ENCODE data around the gene LCNL1.
"Not testable (repeated sequence)": the region's sequence is repeated elsewhere in the genome, so short reads cannot be mapped to it uniquely, and the experiment has no call there.

LCNL1 gene

GRCh38 chr9:137026384-137026783 lies 43.6 kb downstream of the LCNL1 start:
- no peak for DNase-seq (ENCODE audit: low read depth)

GRCh38 chr9:137026828-137027227 lies 44.0 kb downstream of the LCNL1 start:
- no peak for DNase-seq (ENCODE audit: low read depth)

- DNase-seq (ENCODE audit: low read depth): no peak
These were observed 44.8 kb downstream of the LCNL1 start, which contains the start of gene ABCA2 for GRCh38 chr9:137027369-137028262. Gene ABCA2 (minus strand): TSS chr9:137028237. CDS start chr9:137028140, 97 bp downstream.

GRCh38 chr9:137028263-137029057 lies 45.7 kb downstream of the LCNL1 start:
- DNase-seq (ENCODE audit: low read depth): no peak

- DNase-seq (ENCODE audit: low read depth): no peak
These were observed 46.5 kb downstream of the LCNL1 start for GRCh38 chr9:137029058-137029936.

GRCh38 chr9:137030006-137030405 lies 47.2 kb downstream of the LCNL1 start:
- no peak for DNase-seq (ENCODE audit: low read depth)

GRCh38 chr9:137030538-137031527 lies 48.0 kb downstream of the LCNL1 start:
- no peak for DNase-seq (ENCODE audit: low read depth)

GRCh38 chr9:137031904-137032640 lies 49.3 kb downstream of the LCNL1 start, which contains the start of gene FUT7:
Gene FUT7 (minus strand): TSS chr9:137032088. CDS start chr9:137031991, 97 bp downstream.
- DNase-seq (ENCODE audit: low read depth): no peak

GRCh38 chr9:137032858-137033257 lies 50.1 kb downstream of the LCNL1 start:
- no peak for DNase-seq (ENCODE audit: low read depth)

GRCh38 chr9:137033481-137033880 lies 50.7 kb downstream of the LCNL1 start:
- DNase-seq (ENCODE audit: low read depth): not testable (repeated sequence)

- no peak for DNase-seq (ENCODE audit: low read depth)
These were observed 51.4 kb downstream of the LCNL1 start for GRCh38 chr9:137034039-137034708.

GRCh38 chr9:137034709-137035506 lies 52.1 kb downstream of the LCNL1 start:
- DNase-seq (ENCODE audit: low read depth): peak; percentile 42

Measured in non-pigmented ciliary epithelial cell (primary cell).